GM19193 (cell line): ENCODE results near the gene VSIG10L.
A peak's percentile ranks its signal among the peaks of the same experiment; 100 is the strongest.

Experiments used
- POLR2A ChIP-seq: IDR thresholded peaks from 4 replicates; pipeline ENCODE4 v1.6.1; 2011; ENCODE audit not compliant: insufficient read depth, insufficient read length; ENCODE audit errors: extremely low read depth

VSIG10L gene

DNA sequence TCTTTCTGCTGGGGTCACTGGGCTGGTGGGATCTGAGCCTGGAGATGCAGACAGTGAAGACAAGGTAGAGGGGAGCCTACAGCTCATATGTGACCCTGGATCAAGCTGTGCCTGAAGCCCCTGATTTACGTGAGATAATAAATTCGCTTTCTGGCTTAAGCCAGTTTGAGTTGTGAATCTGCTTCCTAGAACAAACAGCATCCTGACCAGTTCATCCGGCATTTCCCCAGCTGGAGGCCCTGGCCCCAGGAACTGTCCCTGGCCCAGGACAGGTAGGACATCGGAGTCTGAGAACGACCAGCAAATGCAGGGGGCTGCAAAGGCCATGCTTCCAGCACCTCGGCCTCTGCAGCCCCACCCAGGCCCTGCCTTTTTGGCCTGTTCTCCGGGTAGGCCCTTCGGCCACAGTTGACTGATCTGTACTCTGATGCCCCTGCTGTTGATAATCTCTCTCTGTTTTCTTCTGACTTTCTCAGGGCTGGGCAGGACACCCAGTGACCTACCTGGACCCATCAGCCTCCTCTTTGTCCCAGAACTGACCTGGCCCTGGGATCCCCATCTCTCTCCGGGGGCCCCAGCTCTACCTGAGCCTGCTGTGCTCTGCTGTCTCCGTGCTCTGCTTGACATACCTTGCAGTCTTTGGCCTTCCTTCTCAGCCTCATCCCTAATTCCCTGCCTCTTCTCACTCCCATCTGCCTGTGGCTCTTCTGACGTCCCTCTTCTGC is 9.5 kb upstream of the VSIG10L start:
- TF ChIP-seq POLR2A: no peak

DNA sequence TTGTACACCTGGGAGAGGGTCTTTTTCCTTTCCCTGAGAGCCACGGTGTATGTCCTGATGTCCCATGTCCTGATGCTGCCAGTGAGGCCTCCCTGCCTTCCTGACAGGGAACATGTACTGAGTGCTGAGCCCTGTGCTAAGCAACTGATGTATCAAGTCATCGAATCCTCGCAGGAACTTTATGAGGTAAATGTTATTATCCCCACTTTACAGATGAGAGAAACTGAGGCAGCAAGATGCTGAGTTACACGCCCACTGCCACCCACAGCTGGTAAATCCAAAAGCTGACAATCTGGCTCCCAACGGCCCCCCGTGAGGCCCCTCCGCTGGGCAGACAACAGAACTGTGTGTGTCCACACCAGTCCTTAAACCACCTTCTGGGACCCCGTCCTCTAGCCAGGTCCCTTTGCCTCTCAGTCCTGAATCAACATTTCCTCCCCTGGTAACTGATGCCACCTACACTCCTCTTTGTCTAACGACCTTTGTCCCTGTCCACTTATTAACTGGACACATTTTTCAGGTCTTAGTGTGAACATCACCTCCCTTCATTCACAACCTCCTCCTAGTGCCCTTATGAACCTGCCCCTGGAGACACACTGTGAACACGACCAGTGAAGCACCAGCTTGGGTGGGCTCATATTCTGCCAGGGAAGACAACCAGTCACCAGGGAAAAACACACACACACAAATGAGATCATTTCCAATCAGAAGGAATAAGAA is 5.4 kb upstream of the VSIG10L start:
- TF ChIP-seq POLR2A: no peak

DNA sequence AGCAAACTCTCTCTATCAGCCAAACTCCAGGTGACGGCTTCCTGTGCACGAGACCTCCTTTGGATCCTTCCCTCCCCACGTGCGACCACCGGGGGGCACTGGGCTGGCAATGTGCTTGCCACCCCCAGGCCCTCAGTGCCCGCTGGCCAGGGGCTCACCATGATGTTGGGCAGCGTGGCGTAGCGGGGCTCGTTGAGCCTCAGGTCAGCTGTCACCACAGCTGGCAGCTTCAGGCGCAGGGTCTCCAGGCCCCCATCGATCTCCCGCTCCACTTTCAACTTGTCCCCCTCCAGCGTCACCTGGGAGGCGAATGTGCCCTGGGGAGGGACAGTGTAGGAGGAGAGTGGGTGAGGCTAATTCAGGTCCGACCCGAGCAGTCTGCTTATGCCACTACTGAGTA is 4.8 kb upstream of the VSIG10L start:
- TF ChIP-seq POLR2A: no peak

DNA sequence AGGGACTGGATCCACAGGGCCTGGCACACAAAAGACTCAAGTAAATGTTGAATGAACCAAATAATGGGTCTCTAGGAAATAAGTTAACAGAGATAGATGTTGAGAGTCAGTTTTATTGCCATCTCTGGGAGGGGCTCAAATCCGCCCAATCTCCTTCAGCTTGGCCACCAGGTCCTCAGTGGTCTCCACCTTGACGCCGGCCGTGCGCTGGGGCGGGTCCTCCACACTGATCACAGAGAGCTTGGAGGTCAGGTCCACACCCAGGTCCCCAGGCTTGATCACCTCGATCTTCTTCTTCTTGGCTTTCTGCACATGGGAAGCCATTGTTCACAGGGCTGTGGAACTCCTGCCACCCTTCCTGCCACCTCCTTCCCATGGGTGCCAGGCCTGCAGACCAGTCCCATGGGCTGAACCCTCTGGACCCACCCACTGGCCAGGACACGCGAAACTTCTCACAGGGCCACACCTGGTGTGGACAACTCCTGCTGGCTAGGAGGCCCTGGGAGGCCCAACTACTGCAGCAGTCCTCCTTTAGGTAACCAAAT is 3.2 kb upstream of the VSIG10L start:
- no peak for TF ChIP-seq POLR2A

DNA sequence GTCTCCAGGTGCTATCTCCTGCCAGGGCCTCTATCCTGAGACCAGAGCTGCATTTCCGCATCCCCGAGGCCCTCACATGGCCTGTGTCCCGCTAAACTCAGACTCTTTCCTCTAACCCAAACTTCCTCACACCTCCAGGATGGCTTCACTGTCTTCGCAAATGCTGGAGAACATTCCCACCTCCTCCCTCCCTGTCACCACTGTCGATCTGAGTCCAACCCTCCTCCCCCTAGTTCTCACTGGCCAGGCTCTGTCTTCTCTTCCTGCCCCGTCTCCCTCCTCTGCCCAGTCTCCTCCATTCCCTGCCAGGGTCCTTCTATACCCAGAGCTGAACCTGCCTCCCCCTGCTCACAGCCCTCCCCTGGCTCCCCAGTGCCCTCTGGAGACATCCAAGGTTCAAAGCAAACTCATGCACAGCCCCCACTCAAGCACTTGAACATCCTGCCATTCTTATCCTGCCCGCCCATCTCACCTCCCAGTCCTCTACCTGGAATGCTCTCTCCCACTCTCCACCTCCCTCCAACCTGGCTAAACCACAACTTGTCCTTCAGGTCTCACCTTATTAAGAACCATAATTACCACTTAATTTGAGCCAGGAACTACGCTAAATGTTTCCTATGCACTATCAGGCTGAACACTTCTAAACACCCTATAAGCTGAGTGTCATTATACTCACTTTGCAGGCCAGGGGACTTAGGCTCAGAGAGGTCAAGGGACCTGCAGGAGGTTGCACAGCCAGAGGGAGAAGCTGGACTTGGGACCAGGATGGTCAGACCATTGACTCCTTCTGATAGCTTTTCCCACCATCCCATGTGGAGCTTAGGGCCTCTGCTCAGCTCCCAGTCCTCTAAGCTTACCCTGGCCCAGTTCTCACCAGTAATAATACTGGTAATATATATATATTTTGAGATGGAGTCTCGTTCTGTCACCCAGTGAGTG is 961 bp upstream of the VSIG10L start:
- TF ChIP-seq POLR2A: no peak

DNA sequence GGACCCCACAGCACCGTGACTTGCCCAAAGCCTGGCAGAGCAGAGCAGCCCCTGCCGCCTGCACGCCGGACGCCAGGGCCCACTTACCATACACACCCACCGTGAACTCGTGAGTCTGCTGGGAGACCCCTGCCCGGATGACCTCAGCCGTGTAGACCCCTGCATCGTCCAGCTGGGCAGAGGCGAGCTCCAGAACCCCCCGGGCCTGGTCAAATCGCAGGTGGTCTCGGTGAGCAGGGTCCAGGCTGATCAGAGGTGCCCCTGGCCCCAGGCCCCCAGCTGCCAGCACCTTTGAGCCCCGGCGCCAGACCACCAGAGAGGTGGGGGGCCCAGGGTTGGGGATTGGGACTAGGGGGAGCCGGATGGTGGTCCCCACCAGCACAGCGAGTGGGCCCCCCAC is 873 bp downstream of the VSIG10L start:
- TF ChIP-seq POLR2A: no peak

DNA sequence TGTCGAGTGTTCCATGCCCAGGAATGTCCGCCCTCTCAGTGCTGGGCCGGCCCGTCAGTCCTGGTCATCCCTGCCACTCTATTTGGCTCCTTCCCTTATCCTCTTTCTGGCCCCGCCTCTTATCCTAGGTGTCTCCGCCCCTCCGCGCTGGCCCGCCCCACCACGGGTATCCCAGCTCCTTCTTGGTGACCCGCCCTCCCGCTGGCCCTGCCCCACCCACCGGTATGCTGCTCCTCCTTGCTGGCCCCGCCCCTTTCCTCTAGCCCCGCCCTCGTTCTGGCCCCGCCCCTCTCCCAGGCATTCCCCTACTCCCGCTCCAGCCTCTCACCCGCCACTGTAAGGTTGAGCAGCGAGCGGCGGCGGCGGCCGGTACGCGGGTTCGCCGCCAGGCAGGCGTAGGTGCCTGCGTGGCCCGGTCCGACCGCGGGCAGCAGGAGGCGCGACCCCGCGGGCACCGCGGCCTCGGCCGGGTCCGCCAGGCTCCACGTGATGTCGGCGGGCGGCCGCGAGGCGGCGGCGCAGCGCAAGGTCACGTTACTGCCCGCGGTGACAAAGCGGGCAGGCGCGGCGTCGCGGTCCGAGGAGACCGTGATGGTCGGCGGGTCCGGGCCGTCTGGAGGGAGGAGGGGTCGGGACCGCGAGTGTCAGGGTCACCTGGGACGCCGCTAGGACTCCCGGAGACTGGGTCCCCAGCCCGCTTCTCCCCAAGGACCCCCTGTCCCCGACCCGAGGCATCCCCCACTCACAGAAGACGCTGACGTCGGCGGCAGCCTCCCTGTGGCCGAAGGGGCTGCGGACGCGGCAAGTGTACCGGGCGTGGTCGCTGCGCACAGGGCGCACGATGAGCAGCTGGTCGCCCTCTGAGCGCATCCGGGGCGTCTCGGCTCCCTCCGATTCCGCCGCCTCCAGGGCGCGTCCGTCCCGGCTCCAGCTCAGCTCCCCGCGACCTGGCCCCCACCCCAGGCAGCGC is 2.0 kb downstream of the VSIG10L start:
- TF ChIP-seq POLR2A: peak; percentile 23

DNA sequence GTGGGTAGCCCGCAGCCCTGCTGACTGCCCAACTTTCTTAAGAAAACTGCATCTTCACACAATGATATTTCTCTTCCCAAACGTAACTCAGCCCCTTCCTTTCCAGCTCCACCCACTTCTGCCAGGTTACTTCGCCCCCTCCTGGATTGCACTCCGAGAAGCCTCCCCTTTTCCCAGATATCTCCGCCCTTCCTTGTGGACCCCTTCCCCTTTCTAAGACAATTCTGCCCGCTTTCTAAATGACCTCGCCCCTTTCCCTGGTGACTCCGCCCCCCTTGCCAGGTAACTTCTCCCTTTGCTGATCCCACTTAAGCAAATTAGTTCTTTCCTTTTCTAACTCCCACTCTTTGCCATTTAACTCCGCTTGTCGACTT is 2.6 kb downstream of the VSIG10L start:
- no peak for TF ChIP-seq POLR2A

DNA sequence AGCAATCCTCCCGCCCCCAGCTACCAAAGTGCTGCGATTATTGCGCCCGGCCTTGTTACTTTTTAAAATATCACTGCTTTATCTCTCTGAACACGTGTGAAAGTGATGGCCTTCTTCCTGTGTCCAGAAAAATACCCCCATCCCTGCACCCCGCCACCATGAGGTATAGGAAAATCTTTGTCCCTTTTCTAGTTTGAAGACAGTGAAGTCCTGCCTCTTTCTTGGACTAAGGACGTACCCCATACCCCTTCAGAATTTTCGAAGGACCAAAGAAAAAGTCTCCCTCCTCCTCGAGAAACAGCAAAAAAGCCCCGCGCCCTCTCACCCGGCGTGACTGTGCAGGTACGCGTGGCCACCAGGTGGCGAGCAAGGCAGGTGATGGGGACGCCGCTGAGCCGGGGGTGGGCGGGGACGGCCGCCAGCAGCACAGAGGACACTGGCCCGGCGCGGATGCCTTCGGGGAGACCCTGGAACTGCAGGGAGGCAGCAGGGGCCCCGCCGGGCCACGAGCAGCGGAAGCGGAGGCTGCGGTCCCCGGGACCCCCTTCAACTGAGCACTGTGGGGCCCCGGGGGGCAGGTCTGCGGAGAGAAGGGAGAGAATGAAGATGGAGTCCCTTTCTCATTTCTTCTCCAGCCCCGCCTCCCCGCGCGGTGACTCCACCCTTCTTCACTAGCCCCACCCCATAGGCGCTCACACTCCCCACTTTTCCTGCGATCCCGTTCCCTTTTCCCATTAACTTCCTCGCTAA is 3.2 kb downstream of the VSIG10L start:
- no peak for TF ChIP-seq POLR2A

DNA sequence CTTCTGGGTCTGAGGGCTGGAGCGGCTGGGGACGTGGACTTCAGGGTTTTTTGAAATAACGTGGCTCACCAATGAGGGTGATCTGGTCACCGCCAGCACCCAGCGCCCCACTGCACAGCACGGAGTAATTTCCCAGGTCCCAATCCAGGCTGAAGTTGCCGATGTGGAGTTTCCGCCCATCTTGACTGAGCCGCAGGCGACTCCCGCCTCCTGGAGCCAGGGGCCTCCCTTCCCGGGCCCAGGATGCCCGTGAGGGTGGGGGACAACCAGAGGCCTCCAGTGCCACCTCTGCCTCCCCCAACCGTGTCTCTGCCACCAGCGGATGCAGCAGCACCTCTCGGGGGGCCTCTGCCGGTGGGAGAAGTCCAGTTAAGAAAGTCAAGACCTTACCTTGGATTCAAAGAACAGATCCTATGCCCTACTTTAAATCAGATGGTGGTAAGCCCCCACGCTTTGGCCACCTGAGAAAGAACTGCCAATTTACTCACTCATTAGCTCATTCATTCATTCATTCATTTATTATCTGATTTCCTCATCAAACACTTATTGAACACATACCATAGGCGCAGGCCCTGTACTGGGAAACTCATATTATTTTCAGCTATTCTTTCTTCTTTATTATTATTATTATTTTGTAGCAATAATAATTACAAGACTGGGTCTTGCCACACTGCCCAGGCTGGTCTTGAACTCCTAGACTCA is 3.9 kb downstream of the VSIG10L start:
- no peak for TF ChIP-seq POLR2A

DNA sequence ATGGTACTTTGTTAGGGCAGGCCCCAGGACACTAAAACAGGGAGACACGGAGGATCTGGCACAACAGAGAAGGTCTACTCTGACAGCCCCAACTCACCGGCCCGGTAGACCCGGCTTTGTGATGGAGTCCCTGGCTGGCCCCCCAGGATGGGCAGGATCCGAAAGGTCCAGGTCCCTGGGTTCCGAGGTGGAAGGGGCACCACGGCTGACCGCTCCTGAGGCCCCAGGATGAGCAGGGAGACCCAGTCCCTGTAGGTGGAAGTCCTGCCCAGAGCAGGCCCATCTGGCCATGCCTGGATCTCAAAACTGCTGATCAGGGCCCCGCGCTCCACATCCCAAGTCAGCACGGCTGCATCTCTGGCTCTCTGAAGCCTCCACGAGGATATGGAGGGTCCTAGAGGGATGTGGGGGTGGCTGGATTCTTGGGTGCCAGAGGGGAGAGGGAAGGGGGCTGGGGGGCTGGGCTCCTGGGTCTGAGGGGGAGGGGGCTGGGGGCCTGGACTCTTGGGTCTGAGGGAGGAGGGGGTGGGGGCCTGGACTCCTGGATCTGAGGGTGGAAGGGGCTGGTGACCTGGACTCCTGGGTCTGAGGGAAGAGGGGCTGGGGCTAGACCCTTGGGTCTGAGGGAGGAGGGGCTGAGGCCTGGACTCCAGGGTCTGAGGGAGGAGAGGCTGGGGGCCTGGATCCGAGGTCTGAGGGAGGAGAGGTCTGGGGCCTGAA is 4.6 kb downstream of the VSIG10L start:
- no peak for TF ChIP-seq POLR2A

DNA sequence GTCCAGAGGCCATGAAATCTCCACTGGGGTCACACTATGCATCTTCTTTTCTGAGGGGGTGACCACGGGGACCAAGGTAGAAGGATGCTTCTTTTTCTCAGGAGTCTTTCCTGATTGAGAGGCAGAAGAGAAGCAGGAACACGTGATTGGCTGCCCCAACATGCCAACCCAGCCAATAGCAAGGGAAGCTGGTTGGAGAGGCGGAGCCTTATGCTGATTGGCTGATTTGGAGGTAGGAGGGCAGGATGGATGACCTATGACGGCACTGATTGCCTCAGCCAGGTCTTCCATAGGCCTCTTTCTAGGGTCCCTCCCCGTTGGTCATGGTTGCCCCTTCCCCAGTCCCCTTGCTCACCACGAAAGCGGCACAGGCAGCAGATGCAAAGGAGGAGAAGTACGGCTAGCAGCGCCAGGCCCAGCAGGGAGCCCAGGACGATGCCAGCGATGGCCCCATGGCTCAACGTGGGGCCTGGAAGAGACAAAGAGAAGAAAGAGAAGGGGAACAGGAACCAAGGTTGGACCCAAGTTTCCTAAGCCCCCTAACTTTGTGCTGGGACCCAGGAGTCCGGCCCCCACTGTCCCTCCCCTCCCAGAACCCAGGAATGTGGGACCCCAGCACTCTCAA is 8.0 kb downstream of the VSIG10L start:
- TF ChIP-seq POLR2A: no peak
